Activated naive CD4-positive, alpha-beta T cell treated with anti-CD3 and anti-CD28 coated beads, Interleukin-2, amount 10 ng/mL, durations not matched to agents 7 days and 5 days (primary cell): ENCODE measurements around the gene GCC1.
A peak's percentile ranks its signal among the peaks of the same experiment; 100 is the strongest.

Experiments used
- CTCF ChIA-PET: fragments of 350-600 bp; sonication (Branson Sonifier 250); formaldehyde crosslinking; loops from one replicate; lab custom pipeline; 2021; ENCODE audit warnings: antibody characterized with exemption; lab: Charles Lee
- DNase-seq: peaks from one replicate; pipeline ENCODE4 v3.0.0-alpha.2; 2020
- H3K27ac Mint-ChIP-seq: one replicate; pipeline ENCODE4 v1.8.0; 2021; ENCODE audit warnings: mild to moderate bottlenecking, moderate library complexity, mixed read lengths
- H3K27me3 Mint-ChIP-seq: one replicate; pipeline ENCODE4 v1.8.0; 2021; ENCODE audit warnings: mild to moderate bottlenecking, mixed read lengths
- H3K36me3 Mint-ChIP-seq: one replicate; pipeline ENCODE4 v1.8.0; 2021; ENCODE audit warnings: mixed read lengths
- H3K4me1 Mint-ChIP-seq: one replicate; pipeline ENCODE4 v1.8.0; 2021; ENCODE audit warnings: mixed read lengths
- H3K4me3 Mint-ChIP-seq: one replicate; pipeline ENCODE4 v1.8.0; 2021; ENCODE audit warnings: mild to moderate bottlenecking, moderate library complexity, mixed read lengths
- H3K9me3 Mint-ChIP-seq: one replicate; pipeline ENCODE4 v1.8.0; 2021; ENCODE audit warnings: mixed read lengths

The GCC1 gene

DNA sequence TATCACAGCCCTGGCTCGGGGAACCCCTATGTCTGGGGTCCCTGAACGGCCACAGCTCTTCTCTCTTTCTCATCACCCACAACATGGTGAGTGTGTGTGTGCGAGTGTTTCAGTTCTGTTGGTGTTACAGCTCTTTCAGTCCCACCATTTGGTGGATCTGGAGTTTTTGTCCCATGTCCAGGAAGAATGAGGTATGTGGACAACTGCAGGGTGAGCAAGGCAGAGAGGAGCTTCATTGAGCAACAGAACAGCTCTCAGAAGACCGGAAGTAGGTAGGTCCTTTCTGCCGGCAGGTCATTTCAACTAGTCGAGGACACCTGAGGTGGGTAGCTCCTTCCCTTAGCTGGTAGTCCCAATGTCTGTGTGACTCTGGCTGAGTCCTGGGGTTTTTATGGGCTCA, 23.1 kb upstream of the GCC1 start:
- Mint-ChIP-seq H3K4me3 (no peak overlapping the region), H3K27me3 (peaks cover 17% of the 10 kb centered on the region), H3K27ac (no peak overlapping the region), H3K36me3 (no peaks in the 10 kb centered on the region), H3K9me3 (no peaks in the 10 kb centered on the region), H3K4me1 (no peaks in the 10 kb centered on the region)
- DNase-seq: no peak
- CTCF ChIA-PET: no interaction called here

DNA sequence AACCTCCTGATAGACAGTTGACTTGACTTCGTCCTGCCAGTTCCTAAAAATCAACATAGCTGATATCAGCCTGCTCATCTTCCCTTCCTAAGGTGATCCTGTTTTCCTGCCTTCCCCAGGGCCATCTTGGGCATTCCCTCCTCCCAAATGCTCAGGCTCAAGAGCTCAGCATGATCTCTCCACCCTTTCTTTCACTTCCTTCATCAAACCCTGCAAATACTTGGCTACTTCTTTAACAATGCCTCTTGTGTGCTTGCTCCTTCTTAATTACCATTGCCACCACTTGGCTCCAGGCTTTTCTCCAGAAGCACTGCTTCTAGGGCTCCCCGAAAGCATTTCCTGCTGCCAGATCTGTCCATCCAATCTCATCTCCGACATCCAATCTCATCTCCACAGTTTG, 15.5 kb upstream of the GCC1 start:
- CTCF ChIA-PET: no interaction called here
- H3K4me3 Mint-ChIP-seq: no peak overlapping the region

DNA sequence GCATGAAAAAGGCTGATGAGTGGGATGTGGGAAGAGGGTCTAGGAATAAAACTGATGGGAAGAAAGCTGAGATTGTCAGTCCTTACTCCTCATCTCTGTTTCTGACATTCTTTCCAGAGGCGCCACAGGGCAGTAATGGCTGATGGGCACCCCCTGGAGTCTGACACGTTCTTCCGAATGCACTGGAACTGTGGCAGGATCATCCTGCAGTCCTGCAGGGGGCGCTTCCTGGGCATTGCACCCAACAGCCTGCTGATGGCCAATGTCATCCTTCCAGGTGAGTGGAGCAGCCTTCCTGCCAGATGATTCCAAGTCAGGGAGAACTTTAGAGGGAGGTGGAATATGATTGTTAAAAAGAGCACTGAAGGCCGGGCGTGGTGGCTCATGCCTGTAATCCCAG, 12.9 kb upstream of the GCC1 start:
- H3K4me3 Mint-ChIP-seq: no peak overlapping the region
- H3K36me3 Mint-ChIP-seq: no peaks in the 10 kb centered on the region
- peaks cover 8% of the 10 kb centered on the region for H3K27me3 Mint-ChIP-seq
- no peak overlapping the region for H3K27ac Mint-ChIP-seq
- H3K9me3 Mint-ChIP-seq: no peaks in the 10 kb centered on the region
- DNase-seq: no peak
- CTCF ChIA-PET: interaction anchor here (1.3 kb wide), 1 partner anchor 10 kb away, joined by 3 read pairs; the partner anchor contains the start of gene ARF5
- no peaks in the 10 kb centered on the region for H3K4me1 Mint-ChIP-seq

More for the DNA sequence above, 15.5 kb upstream of the GCC1 start:
- Mint-ChIP-seq H3K27ac (no peak overlapping the region), H3K27me3 (peaks cover 5% of the 10 kb centered on the region), H3K36me3 (no peaks in the 10 kb centered on the region), H3K4me1 (no peaks in the 10 kb centered on the region), H3K9me3 (no peaks in the 10 kb centered on the region)
- DNase-seq: no peak

- H3K27me3 Mint-ChIP-seq: peaks cover 8% of the 10 kb centered on the region
- no peaks in the 10 kb centered on the region for H3K4me1 Mint-ChIP-seq
- CTCF ChIA-PET: no interaction called here
These were observed 10.3 kb upstream of the GCC1 start for GRCh38 chr7:127595737-127596136.

DNA sequence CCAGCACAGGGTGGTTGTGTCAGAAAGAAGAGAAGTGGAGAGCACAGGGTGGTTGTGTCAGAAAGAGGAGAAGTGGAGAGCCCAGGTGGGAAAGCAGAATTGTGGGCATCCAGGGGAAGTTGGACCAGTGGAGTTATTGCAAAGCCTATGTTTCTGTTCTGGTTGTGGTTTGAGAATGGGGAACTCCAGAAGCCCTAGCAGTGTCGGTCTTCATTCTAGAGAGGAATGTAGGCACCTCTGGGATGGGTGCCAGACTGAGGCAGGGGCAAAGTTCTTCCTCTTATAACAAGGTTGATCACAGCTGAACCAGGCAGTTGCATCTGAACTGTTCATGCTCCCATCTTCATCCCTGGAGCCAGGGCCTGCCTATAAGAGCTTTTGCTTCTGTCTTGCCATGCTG, 9.1 kb upstream of the GCC1 start:
- peaks cover 6% of the 10 kb centered on the region for H3K4me1 Mint-ChIP-seq
- no peak for DNase-seq
- no peak overlapping the region for H3K4me3 Mint-ChIP-seq
- H3K27me3 Mint-ChIP-seq: peaks cover 8% of the 10 kb centered on the region
- no peak overlapping the region for H3K27ac Mint-ChIP-seq
- H3K36me3 Mint-ChIP-seq: peaks cover 21% of the 10 kb centered on the region
- H3K9me3 Mint-ChIP-seq: no peaks in the 10 kb centered on the region
- CTCF ChIA-PET: no interaction called here

More at GRCh38 chr7:127595737-127596136, 10.3 kb upstream of the GCC1 start:
- Mint-ChIP-seq H3K9me3 (no peaks in the 10 kb centered on the region), H3K36me3 (peaks cover 11% of the 10 kb centered on the region), H3K27ac (no peak overlapping the region), H3K4me3 (no peak overlapping the region)
- no peak for DNase-seq

DNA sequence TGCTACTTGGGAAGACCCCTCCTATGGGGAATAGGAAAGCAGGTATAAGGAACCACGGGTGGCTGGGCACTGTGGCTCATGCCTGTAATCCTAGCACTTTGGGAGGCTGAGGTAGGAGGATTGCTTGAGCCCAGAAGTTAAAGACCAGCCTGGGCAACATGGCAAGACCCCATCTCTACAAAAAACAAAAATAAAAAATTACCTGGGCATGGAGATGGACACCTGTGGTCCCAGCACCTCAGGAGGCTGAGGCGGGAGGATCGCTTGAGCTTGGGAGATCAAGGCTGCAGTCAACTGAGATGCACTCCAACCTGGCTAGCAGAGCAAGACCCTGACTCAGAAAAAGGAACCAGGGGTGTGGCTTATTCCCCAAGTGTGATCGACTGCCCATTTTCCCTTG, 7.2 kb upstream of the GCC1 start:
- Mint-ChIP-seq H3K9me3 (no peaks in the 10 kb centered on the region), H3K27ac (no peak overlapping the region), H3K27me3 (peaks cover 3% of the 10 kb centered on the region), H3K4me1 (peaks cover 9% of the 10 kb centered on the region), H3K36me3 (peaks cover 21% of the 10 kb centered on the region), H3K4me3 (no peak overlapping the region)
- CTCF ChIA-PET: no interaction called here
- no peak for DNase-seq

- Mint-ChIP-seq H3K9me3 (no peaks in the 10 kb centered on the region), H3K27ac (no peak overlapping the region), H3K27me3 (peaks cover 3% of the 10 kb centered on the region), H3K4me1 (peaks cover 15% of the 10 kb centered on the region), H3K4me3 (no peak overlapping the region), H3K36me3 (peaks cover 21% of the 10 kb centered on the region)
- no peak for DNase-seq
- CTCF ChIA-PET: no interaction called here
These were observed 6.2 kb upstream of the GCC1 start for GRCh38 chr7:127591591-127591990.

- CTCF ChIA-PET: no interaction called here
- H3K36me3 Mint-ChIP-seq: peaks cover 21% of the 10 kb centered on the region
- no peak overlapping the region for H3K4me3 Mint-ChIP-seq
- DNase-seq: no peak
- no peak overlapping the region for H3K27ac Mint-ChIP-seq
- peaks cover 3% of the 10 kb centered on the region for H3K27me3 Mint-ChIP-seq
- H3K9me3 Mint-ChIP-seq: no peaks in the 10 kb centered on the region
- peaks cover 19% of the 10 kb centered on the region for H3K4me1 Mint-ChIP-seq
These were observed 5.8 kb upstream of the GCC1 start for GRCh38 chr7:127591189-127591588.

DNA sequence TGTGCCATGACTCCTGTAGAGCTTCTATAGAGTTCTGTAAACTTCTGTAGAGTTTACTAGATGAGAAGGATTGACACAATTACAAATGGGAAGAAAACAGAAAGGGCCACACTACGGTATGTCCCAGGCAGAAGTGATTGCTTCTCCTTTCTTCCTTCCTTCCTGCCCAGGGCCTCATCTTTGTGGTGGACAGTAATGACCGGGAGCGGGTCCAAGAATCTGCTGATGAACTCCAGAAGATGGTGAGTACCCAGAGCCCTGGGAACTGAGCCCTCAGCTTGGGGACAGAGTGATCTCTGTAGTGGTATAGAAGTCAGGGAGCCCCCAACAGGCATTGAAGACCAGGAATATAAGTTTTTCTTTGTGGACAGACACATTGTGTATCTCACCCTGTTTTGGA, 4.5 kb upstream of the GCC1 start:
- H3K27me3 Mint-ChIP-seq: peaks cover under 1% of the 10 kb centered on the region
- H3K27ac Mint-ChIP-seq: no peak overlapping the region
- no peaks in the 10 kb centered on the region for H3K9me3 Mint-ChIP-seq
- peaks cover 28% of the 10 kb centered on the region for H3K4me1 Mint-ChIP-seq
- DNase-seq: no peak
- H3K36me3 Mint-ChIP-seq: peaks cover 21% of the 10 kb centered on the region
- CTCF ChIA-PET: no interaction called here
- peak overlapping the region; percentile 85 for H3K4me3 Mint-ChIP-seq

GRCh38 chr7:127588697-127589482, 3.5 kb upstream of the GCC1 start:
- no peaks in the 10 kb centered on the region for H3K27me3 Mint-ChIP-seq
- no peaks in the 10 kb centered on the region for H3K9me3 Mint-ChIP-seq
- peak overlapping the region; percentile 85 for H3K4me3 Mint-ChIP-seq
- peak; percentile 48 for DNase-seq
- CTCF ChIA-PET: interaction anchor here (1.3 kb wide), 1 partner anchor 9 kb away, joined by 3 read pairs; no protein-coding TSS in a partner anchor
- H3K27ac Mint-ChIP-seq: peak overlapping the region; percentile 87
- H3K36me3 Mint-ChIP-seq: peaks cover 21% of the 10 kb centered on the region
- peaks cover 39% of the 10 kb centered on the region for H3K4me1 Mint-ChIP-seq

DNA sequence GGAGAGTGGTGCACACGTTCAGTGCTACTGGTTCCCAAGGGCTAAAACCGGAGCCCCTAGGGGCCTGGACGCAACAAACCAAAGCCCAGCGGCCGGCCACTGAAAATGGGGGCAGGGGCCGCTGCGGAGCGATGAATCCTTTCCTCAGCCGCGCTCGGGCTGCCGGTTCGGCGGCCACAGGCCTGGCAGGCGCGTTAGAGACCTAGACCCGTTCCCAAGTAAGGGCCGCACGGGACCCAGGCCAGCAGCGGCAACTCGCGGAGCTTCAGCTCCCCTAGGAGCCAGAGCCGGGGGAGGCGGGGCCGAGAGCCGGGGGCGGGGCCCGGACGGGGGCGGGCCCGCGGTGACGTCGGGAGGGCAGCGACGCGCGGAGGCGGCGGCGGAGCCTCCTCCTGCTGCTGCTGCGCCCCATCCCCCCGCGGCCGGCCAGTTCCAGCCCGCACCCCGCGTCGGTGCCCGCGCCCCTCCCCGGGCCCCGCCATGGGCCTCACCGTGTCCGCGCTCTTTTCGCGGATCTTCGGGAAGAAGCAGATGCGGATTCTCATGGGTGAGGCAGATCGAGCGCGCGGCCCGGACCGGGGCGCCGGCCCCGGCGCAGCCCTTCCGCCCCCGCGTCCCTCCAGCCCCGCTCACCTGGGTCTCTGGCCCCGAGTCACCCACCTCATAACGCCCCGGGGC, 2.8 kb upstream of the GCC1 start, which contains the start of gene ARF5:
ARF5 (plus strand) TSS at position 393 of the 678 bp plus-strand sequence; CDS start at position 481, 88 bp downstream.
- Mint-ChIP-seq H3K4me3 (peak within 1 kb of the TSS; percentile 92), H3K36me3 (peaks cover 24% of the 10 kb centered on the region), H3K27me3 (no peaks in the 10 kb centered on the region), H3K27ac (peak within 1 kb of the TSS; percentile 87), H3K9me3 (no peaks in the 10 kb centered on the region), H3K4me1 (peaks cover 45% of the 10 kb centered on the region)
- DNase-seq: peak; percentile 91
- CTCF ChIA-PET: interaction anchor here (1.3 kb wide), 1 partner anchor 9 kb away, joined by 3 read pairs; no protein-coding TSS in a partner anchor

DNA sequence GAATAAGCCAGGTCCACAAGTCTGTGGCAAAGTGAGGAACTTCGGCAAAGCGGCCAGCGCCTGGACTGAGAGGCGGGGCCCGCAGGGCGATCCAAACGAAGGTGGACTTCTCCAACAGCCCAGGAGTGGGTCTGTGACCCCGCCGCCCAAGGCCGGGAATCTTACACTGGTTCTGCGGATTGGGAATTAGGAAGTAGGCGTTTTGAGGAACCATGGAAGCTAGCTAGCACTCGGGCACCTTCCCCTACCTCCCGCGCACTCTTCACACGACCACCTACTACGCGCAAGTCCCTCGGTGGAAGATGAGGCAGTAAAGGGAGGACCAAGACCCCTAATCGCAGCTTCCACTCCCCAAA, 2.2 kb upstream of the GCC1 start:
- Mint-ChIP-seq H3K27ac (no peak overlapping the region), H3K4me3 (peak overlapping the region; percentile 92)
- CTCF ChIA-PET: no interaction called here

DNA sequence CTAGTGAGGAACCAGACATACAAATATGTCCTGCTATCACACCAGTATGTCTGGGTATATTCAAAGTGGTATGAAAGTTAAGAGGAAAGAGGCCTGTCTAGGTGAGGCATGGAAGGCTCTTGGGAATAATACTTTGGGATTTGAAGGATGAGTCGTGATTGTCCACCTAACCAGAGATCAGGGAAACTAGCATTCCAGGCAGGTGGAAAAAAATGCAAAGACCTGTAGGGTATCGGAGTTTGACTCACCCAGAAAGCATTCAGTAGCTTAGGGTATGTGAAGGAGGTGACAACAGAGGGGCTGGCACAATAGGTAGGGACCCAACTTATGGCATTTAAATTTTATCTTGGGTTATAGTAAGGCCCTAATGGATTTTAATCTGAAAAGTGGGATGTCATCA, 950 bp upstream of the GCC1 start:
- peaks cover 57% of the 10 kb centered on the region for H3K4me1 Mint-ChIP-seq
- H3K4me3 Mint-ChIP-seq: peak overlapping the region; percentile 92
- no peak overlapping the region for H3K27ac Mint-ChIP-seq
- DNase-seq: no peak
- CTCF ChIA-PET: interaction anchor here (1.1 kb wide), 1 partner anchor 332 kb away, joined by 3 read pairs; no protein-coding TSS in a partner anchor
- H3K36me3 Mint-ChIP-seq: peaks cover 22% of the 10 kb centered on the region
- no peaks in the 10 kb centered on the region for H3K9me3 Mint-ChIP-seq
- no peaks in the 10 kb centered on the region for H3K27me3 Mint-ChIP-seq

More for the DNA sequence above, 2.2 kb upstream of the GCC1 start:
- Mint-ChIP-seq H3K36me3 (peaks cover 24% of the 10 kb centered on the region), H3K4me1 (peaks cover 47% of the 10 kb centered on the region), H3K27me3 (no peaks in the 10 kb centered on the region), H3K9me3 (no peaks in the 10 kb centered on the region)
- DNase-seq: no peak

DNA sequence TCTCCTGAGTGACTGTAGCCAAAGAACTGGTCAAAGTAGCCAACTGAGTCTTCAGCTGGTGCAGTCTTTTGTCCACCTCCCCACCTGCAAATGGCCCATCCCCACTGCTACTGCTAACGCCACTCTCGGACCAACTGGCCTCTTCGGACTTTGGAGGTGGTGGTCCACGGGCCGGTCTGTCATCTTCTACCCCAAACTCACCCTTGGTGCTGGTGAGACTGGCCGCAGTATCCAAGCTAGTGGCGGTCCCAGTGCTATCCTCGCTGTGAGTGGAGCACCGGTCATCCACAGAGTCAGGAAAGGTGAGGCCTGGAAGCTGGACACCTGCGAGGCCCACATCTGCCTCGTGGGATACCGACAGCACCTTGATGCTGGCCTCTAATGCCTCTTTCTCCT, 750 bp downstream of the GCC1 start:
- CTCF ChIA-PET: interaction anchor here (1.0 kb wide), 1 partner anchor 551 kb away, joined by 3 read pairs; no protein-coding TSS in a partner anchor
- Mint-ChIP-seq H3K27me3 (no peaks in the 10 kb centered on the region), H3K9me3 (no peaks in the 10 kb centered on the region), H3K4me3 (peak overlapping the region; percentile 92), H3K4me1 (peaks cover 59% of the 10 kb centered on the region), H3K36me3 (peaks cover 8% of the 10 kb centered on the region), H3K27ac (peak overlapping the region; percentile 91)
- no peak for DNase-seq
